K562 (cell line): ENCODE results near the gene PAGE1.

Experiments used
- GMEB1 ChIP-seq: fragments of 250-450 bp; sonication (Bioruptor Pico); IDR thresholded peaks from 2 replicates; pipeline ENCODE4 v1.4.0; 2020; ENCODE audit warnings: mild to moderate bottlenecking
- JUN ChIP-seq, 2 experiments: sonication (generic) in 1 of 2; formaldehyde crosslinking in 1 of 2; IDR thresholded peaks; 2 replicates each; pipeline versions ENCODE4 v1.6.1 to v1.8.0; 2012 to 2022; ENCODE audit warnings: borderline replicate concordance in 2 of 2, mild to moderate bottlenecking in 2 of 2, improper control_type of control experiment in 1 of 2, low read depth in 1 of 2, low read length in 1 of 2, missing genetic modification reagents in 1 of 2
- POLR2A ChIP-seq: fragments of 450-650 bp; conservative IDR thresholded peaks from 2 replicates; pipeline ENCODE4 v1.6.1; 2016
- ZNF175 ChIP-seq: fragments of 200-800 bp; sonication (Bioruptor generic); IDR thresholded peaks from 2 replicates; pipeline ENCODE4 v1.6.1; 2016; ENCODE audit warnings: low read depth, mild to moderate bottlenecking, missing genetic modification characterization, missing compliant biosample characterization
- TF ChIP-seq, protein P1 (sequence below), 2 experiments: fragments of 450-650 bp in 1 of 2; IDR thresholded peaks; 2 replicates each; pipeline ENCODE4 v1.6.1; 2011 to 2017; ENCODE audit warnings: low read depth in 2 of 2, antibody characterized with exemption in 1 of 2, borderline replicate concordance in 1 of 2, low read length in 1 of 2, mild to moderate bottlenecking in 1 of 2, mixed read lengths in 1 of 2; ENCODE audit not compliant: control insufficient read depth in 1 of 2

GRCh38 chrX:49704691-49705404 is 9.1 kb upstream of the PAGE1 start:
- TF ChIP-seq, protein P1, sequence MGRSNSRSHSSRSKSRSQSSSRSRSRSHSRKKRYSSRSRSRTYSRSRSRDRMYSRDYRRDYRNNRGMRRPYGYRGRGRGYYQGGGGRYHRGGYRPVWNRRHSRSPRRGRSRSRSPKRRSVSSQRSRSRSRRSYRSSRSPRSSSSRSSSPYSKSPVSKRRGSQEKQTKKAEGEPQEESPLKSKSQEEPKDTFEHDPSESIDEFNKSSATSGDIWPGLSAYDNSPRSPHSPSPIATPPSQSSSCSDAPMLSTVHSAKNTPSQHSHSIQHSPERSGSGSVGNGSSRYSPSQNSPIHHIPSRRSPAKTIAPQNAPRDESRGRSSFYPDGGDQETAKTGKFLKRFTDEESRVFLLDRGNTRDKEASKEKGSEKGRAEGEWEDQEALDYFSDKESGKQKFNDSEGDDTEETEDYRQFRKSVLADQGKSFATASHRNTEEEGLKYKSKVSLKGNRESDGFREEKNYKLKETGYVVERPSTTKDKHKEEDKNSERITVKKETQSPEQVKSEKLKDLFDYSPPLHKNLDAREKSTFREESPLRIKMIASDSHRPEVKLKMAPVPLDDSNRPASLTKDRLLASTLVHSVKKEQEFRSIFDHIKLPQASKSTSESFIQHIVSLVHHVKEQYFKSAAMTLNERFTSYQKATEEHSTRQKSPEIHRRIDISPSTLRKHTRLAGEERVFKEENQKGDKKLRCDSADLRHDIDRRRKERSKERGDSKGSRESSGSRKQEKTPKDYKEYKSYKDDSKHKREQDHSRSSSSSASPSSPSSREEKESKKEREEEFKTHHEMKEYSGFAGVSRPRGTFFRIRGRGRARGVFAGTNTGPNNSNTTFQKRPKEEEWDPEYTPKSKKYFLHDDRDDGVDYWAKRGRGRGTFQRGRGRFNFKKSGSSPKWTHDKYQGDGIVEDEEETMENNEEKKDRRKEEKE (IDR thresholded peaks at IDR 0.05; ENCODE audit: borderline replicate concordance in 1 of 2, control insufficient read depth in 1 of 2, low read depth in 2 of 2, low read length in 1 of 2): no peak
- no peak for TF ChIP-seq JUN (IDR thresholded peaks at IDR 0.05; ENCODE audit: borderline replicate concordance, low read depth, low read length)
- TF ChIP-seq JUN (CRISPR knock-in tag; IDR thresholded peaks at IDR 0.05; ENCODE audit: borderline replicate concordance): no peak
- no peak for TF ChIP-seq POLR2A
- no peak for TF ChIP-seq ZNF175 (CRISPR knock-in tag)
- TF ChIP-seq GMEB1 (CRISPR knock-in tag): no peak
